Measurements from ENCODE around the gene GTSF1L.

GRCh38 chr20:43725666-43726065 is 1.1 kb downstream of the GTSF1L start:
- TF ChIP-seq CTCF (IDR thresholded peaks at IDR 0.05) (no peak), POLR2AphosphoS5 (IDR thresholded peaks at IDR 0.05) (no peak), POLR2A (IDR thresholded peaks at IDR 0.05) (no peak)

Data from upper lobe of left lung (tissue), 4 donors.